HG03571 (cell line): ENCODE results near the gene IFNL4.

ENCODE experiments used
- ATAC-seq: cut with Tn5 transposase; IDR thresholded peaks from one replicate; pipeline ENCODE4 v1.9.1; 2021; ENCODE audit not compliant: unreplicated experiment

IFNL4 gene

DNA sequence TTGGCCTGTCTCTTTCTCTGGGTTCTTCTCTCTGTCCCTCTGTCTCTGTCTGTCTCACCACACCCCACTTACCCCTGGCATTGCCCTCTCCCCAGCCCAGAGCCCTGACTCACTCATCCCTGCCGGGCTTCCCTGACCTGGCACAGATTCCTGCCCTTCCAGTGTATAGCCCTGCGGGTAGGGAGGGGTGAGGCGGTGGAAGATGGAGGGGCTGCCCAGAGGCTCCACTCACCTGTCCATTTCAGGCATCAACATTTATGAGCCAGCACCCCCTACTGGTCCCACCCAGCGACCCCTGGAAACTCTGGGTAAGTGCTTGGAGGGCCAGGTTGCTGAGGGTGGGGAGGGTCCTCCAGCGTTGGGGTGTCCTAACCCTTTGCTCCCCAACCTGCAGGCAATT, 50.8 kb downstream of the IFNL4 start:
- no peak for ATAC-seq

DNA sequence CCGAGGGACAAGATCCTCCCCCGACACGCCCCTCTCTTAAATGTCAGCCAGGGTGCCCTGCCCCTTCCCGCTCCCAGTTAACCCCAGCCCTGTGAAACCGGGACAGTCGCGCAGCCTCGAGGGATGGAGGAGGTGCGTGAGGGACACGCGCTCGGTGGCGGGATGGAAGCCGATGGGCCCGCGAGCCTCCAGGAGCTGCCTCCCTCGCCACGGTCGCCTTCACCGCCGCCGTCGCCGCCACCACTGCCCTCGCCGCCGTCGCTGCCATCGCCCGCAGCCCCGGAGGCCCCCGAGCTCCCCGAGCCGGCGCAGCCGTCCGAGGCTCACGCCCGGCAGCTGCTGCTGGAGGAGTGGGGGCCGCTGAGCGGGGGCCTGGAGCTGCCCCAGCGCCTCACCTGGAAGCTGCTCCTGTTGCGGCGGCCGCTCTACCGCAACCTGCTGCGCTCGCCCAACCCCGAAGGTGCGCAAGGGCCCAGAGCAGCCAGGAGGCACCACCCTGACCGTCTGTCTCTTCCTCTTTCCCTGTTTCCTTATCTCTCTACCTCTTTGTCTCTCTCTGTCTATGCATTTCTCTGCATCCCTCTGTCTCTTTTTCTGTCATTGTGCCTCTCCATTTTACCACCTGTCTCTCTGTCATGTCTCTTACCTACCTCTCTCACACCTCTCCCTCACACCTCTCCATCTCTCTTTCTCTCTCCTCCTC, 51.6 kb downstream of the IFNL4 start, which contains the start of gene NCCRP1:
Gene NCCRP1 (plus strand): TSS at position 105 of the 703 bp plus-strand sequence. CDS start 19 bp downstream, at position 124.
- ATAC-seq = no peak

DNA sequence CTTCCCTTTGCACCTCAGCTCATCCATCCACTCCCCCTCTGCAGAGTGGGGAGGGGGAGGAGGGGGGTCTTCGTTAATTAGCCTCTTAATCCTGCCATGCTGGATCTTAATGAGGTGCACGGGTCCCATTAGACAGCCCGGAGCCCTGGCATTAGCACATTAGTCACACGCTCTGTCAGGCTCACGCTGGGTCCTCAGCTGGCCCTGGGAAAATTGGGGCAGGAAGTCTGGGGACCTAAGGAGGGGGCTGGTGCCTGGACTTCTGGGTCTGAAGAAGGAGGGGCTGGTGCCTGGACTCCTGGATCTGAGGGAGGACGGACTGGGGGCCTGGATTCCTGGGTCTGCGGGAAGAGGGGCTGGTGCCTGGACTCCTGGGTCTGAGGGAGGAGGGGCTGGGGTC, 52.3 kb downstream of the IFNL4 start:
- no peak for ATAC-seq
